ENCODE data around the gene RNF144B.

DNA sequence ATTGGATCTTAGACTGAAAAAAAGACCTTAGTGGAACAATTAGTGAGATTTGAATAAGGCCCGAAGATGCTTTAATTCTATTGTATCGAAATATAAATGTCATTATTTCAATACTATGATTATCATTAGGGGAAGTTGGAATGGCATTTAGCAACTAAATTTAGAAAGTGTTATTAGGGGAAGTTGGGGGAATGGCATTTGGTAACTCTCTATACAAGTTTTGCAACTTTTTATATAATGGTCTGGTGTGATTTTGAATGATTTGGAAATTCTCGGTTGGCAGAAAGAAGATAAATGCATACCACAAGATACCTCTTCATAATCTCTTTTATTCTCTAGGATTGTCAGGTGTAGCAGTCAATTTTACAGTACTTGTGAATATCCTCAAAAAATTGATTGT is 49.2 kb downstream of the RNF144B start:
- TF ChIP-seq, protein P1, sequence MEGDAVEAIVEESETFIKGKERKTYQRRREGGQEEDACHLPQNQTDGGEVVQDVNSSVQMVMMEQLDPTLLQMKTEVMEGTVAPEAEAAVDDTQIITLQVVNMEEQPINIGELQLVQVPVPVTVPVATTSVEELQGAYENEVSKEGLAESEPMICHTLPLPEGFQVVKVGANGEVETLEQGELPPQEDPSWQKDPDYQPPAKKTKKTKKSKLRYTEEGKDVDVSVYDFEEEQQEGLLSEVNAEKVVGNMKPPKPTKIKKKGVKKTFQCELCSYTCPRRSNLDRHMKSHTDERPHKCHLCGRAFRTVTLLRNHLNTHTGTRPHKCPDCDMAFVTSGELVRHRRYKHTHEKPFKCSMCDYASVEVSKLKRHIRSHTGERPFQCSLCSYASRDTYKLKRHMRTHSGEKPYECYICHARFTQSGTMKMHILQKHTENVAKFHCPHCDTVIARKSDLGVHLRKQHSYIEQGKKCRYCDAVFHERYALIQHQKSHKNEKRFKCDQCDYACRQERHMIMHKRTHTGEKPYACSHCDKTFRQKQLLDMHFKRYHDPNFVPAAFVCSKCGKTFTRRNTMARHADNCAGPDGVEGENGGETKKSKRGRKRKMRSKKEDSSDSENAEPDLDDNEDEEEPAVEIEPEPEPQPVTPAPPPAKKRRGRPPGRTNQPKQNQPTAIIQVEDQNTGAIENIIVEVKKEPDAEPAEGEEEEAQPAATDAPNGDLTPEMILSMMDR (IDR thresholded peaks at IDR 0.05), result no peak
- TF ChIP-seq POLR2A (IDR thresholded peaks at IDR 0.05), result no peak

Measured in thyroid gland (tissue), 4 donors.